Choroid plexus epithelial cell (primary cell): ENCODE results near the gene TWNK.

ENCODE experiments used
- DNase-seq: peaks from one replicate; pipeline ENCODE4 v3.0.0-alpha.2; 2010; ENCODE audit warnings: low read depth
- H3K4me3 ChIP-seq: 2 replicates; pipeline ENCODE4 v1.5.1; 2011; ENCODE audit warnings: low read depth, mild to moderate bottlenecking, control low read depth, low read length, moderate library complexity
- CTCF ChIP-seq: conservative IDR thresholded peaks from 2 replicates; pipeline ENCODE4 v1.5.1; 2011; ENCODE audit warnings: low read depth, mild to moderate bottlenecking, control low read depth, inconsistent platforms, low read length, moderate library complexity

The TWNK gene

GRCh38 chr10:101005869-101006567, 18.7 kb downstream of the TWNK start:
- H3K4me3 ChIP-seq, result no peak overlapping the region
- TF ChIP-seq CTCF, result no peak
- no peak for DNase-seq

GRCh38 chr10:101006593-101007098, 19.3 kb downstream of the TWNK start:
- no peak overlapping the region for H3K4me3 ChIP-seq
- TF ChIP-seq CTCF, result no peak

GRCh38 chr10:101007099-101007711, 19.9 kb downstream of the TWNK start:
- no peak overlapping the region for H3K4me3 ChIP-seq
- no peak for DNase-seq
- no peak for TF ChIP-seq CTCF

More at GRCh38 chr10:101006593-101007098, 19.3 kb downstream of the TWNK start:
- no peak for DNase-seq

GRCh38 chr10:101007915-101008822, 20.8 kb downstream of the TWNK start:
- DNase-seq, result no peak
- H3K4me3 ChIP-seq, result no peak overlapping the region
- no peak for TF ChIP-seq CTCF

- TF ChIP-seq CTCF, result no peak
- no peak for DNase-seq
- no peak overlapping the region for H3K4me3 ChIP-seq
These were observed 21.6 kb downstream of the TWNK start for GRCh38 chr10:101008823-101009423.

GRCh38 chr10:101010329-101010728, 23.0 kb downstream of the TWNK start:
- no peak for DNase-seq
- no peak for TF ChIP-seq CTCF
- H3K4me3 ChIP-seq, result no peak overlapping the region
